Skeletal muscle cell (primary cell): ENCODE results near the gene FAM3B.
"Not testable (repeated sequence)": the region's sequence is repeated elsewhere in the genome, so short reads cannot be mapped to it uniquely, and the experiment has no call there.

ENCODE experiments used
- DNase-seq: peaks from one replicate; pipeline ENCODE4 v3.0.0-alpha.2; 2010; ENCODE audit warnings: low read depth
- H3K4me3 ChIP-seq: 2 replicates; pipeline ENCODE4 v1.5.1; 2011; ENCODE audit warnings: low read depth, mild to moderate bottlenecking, control low read depth, low read length, moderate library complexity

The FAM3B gene

GRCh38 chr21:41316200-41317062 lies at the start of gene FAM3B:
TSS of gene FAM3B (plus strand) at chr21:41316801. CDS start at chr21:41316880, 79 bp downstream.
- no peak for DNase-seq
- H3K4me3 ChIP-seq = no peak within 1 kb of the TSS

GRCh38 chr21:41267346-41267745 lies 49.3 kb upstream of the FAM3B start:
- DNase-seq = no peak
- no peak overlapping the region for H3K4me3 ChIP-seq

GRCh38 chr21:41269535-41269934 lies 47.1 kb upstream of the FAM3B start:
- no peak for DNase-seq
- H3K4me3 ChIP-seq = no peak overlapping the region

- no peak for DNase-seq
- no peak overlapping the region for H3K4me3 ChIP-seq
Measured at GRCh38 chr21:41277196-41277595, 39.4 kb upstream of the FAM3B start.

GRCh38 chr21:41277846-41278245 lies 38.8 kb upstream of the FAM3B start:
- DNase-seq = no peak

GRCh38 chr21:41280115-41280919 lies 36.3 kb upstream of the FAM3B start:
- no peak overlapping the region for H3K4me3 ChIP-seq
- peak; percentile 39 for DNase-seq

More at GRCh38 chr21:41277846-41278245, 38.8 kb upstream of the FAM3B start:
- H3K4me3 ChIP-seq = no peak overlapping the region

- DNase-seq = no peak
- H3K4me3 ChIP-seq = no peak overlapping the region
Measured at GRCh38 chr21:41282412-41282811, 34.2 kb upstream of the FAM3B start.

- peak; percentile 58 for DNase-seq
- no peak overlapping the region for H3K4me3 ChIP-seq
Measured at GRCh38 chr21:41283211-41283818, 33.3 kb upstream of the FAM3B start.

GRCh38 chr21:41289431-41289830 lies 27.2 kb upstream of the FAM3B start:
- no peak for DNase-seq
- H3K4me3 ChIP-seq = no peak overlapping the region

GRCh38 chr21:41290106-41290799 lies 26.3 kb upstream of the FAM3B start:
- no peak overlapping the region for H3K4me3 ChIP-seq
- no peak for DNase-seq

GRCh38 chr21:41294548-41295231 lies 21.9 kb upstream of the FAM3B start:
- H3K4me3 ChIP-seq = no peak overlapping the region
- no peak for DNase-seq

GRCh38 chr21:41295721-41296254 lies 20.8 kb upstream of the FAM3B start:
- DNase-seq = no peak
- no peak overlapping the region for H3K4me3 ChIP-seq

GRCh38 chr21:41302976-41303375 lies 13.6 kb upstream of the FAM3B start:
- no peak overlapping the region for H3K4me3 ChIP-seq
- no peak for DNase-seq

- DNase-seq = no peak
- H3K4me3 ChIP-seq = no peak overlapping the region
Measured at GRCh38 chr21:41304068-41304720, 12.4 kb upstream of the FAM3B start.

- H3K4me3 ChIP-seq = no peak overlapping the region
- DNase-seq = no peak
Measured at GRCh38 chr21:41307219-41307618, 9.4 kb upstream of the FAM3B start.

- H3K4me3 ChIP-seq, DNase-seq: not testable (repeated sequence)
Measured at GRCh38 chr21:41313285-41314164, 3.1 kb upstream of the FAM3B start.

- H3K4me3 ChIP-seq = no peak overlapping the region
- no peak for DNase-seq
Measured at GRCh38 chr21:41315726-41316125, 875 bp upstream of the FAM3B start.
